Measurements from ENCODE around the gene DMD. TPM values are rescaled to one million over a fixed set of nuclear protein-coding genes. Genes with fewer than 3 reads are reported as not detected.

Gene DMD
- total and polyA plus RNA-seq, 7 donors, result 2.5 to 260 (median 183) TPM

DNA sequence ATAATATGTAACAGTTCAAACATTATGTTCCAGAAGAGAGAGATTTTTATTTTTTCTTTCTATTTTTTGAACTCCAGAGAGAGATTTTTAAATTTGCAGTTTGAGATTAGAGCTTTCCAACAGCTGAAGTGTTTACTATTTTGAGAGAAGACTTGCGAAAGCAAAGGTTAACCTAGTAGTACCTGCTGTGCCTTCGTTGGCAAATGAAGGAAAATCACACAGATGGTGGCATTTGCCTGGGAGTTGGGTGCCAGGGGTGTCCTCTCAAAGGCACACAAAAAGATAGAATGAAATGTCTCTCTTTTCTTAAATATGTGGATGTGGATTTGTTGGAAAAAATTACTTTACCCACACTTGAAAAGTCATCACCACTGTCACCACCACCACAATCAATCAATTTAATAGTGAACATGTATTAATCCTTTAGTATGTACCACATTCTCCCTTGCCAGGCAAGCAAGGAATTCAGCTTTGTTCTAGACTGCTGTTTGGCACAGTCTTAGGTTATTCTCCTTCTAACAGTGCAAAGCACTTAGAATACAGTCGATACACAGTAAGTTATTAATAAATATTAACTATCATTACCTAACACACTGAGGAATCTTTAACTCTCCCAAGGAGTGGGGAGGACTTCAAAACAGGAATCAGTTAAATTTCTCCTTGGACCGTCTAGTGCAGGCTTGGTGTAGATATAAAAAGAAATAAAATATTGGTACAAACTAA is 1301.3 kb downstream of the DMD start:
- TF ChIP-seq EP300 (IDR thresholded peaks at IDR 0.05) (no peak), POLR2A (IDR thresholded peaks at IDR 0.05) (no peak), POLR2AphosphoS5 (IDR thresholded peaks at IDR 0.05) (no peak), CTCF (IDR thresholded peaks at IDR 0.05) (no peak)
- Histone ChIP-seq H3K36me3 (no peaks in the 10 kb centered on the region), H3K4me1 (no peaks in the 10 kb centered on the region), H3K4me3 (no peak overlapping the region), H3K9me3 (no peaks in the 10 kb centered on the region), H3K27me3 (no peaks in the 10 kb centered on the region), H3K27ac (no peak overlapping the region)
- 83 to 84% methylated on average over 4 of the region's 4 CpGs for WGBS, 2 donors
- no peak for DNase-seq
- intact Hi-C loops (cut with DNase I), result no loop called here

DNA sequence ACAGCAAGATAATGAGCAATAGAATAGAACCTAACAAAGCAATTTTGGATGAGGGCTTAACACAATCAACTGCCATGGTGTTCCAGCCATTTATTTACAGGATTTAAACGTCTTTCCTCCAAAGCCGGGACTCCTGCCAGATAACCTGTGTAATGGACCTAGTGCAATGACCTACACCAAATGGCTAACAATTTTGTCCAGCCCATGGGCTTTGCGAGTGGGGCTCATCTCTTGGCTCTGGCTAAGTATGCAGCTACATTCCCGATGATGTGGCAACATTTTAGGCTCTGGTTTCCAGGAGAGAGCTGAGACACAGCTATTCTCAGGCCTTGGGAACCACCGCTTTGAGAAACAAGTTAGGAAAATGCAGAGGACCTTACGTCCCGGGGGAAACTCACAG is 1317.2 kb downstream of the DMD start:
- intact Hi-C loops (cut with DNase I), result no loop called here
- Histone ChIP-seq H3K4me1 (no peaks in the 10 kb centered on the region), H3K36me3 (no peaks in the 10 kb centered on the region), H3K27ac (no peak overlapping the region), H3K4me3 (no peak overlapping the region), H3K9me3 (no peaks in the 10 kb centered on the region), H3K27me3 (no peaks in the 10 kb centered on the region)
- TF ChIP-seq CTCF (IDR thresholded peaks at IDR 0.05) (no peak), EP300 (IDR thresholded peaks at IDR 0.05) (no peak), POLR2A (IDR thresholded peaks at IDR 0.05) (no peak), POLR2AphosphoS5 (IDR thresholded peaks at IDR 0.05) (no peak)
- no peak for DNase-seq
- WGBS, 2 donors, result 78 to 82% methylated on average over 7 of the region's 7 CpGs

GRCh38 chrX:31893525-31893924 is 1317.8 kb downstream of the DMD start:
- intact Hi-C loops (cut with DNase I), result no loop called here
- no peaks in the 10 kb centered on the region for H3K36me3 ChIP-seq
- H3K27ac ChIP-seq, result no peak overlapping the region
- no peaks in the 10 kb centered on the region for H3K4me1 ChIP-seq
- TF ChIP-seq EP300 (IDR thresholded peaks at IDR 0.05) (no peak), POLR2A (IDR thresholded peaks at IDR 0.05) (no peak), CTCF (IDR thresholded peaks at IDR 0.05) (no peak), POLR2AphosphoS5 (IDR thresholded peaks at IDR 0.05) (no peak)
- H3K27me3 ChIP-seq, result no peaks in the 10 kb centered on the region
- H3K4me3 ChIP-seq, result no peak overlapping the region
- WGBS, 2 donors, result 70 to 79% methylated on average over 4 of the region's 4 CpGs
- DNase-seq, result no peak
- H3K9me3 ChIP-seq, result no peaks in the 10 kb centered on the region

GRCh38 chrX:31889088-31889487 is 1322.3 kb downstream of the DMD start:
- intact Hi-C loops (cut with DNase I), result no loop called here
- no peak overlapping the region for H3K27ac ChIP-seq
- H3K4me1 ChIP-seq, result no peaks in the 10 kb centered on the region
- no peak for TF ChIP-seq CTCF (IDR thresholded peaks at IDR 0.05)
- no peak for TF ChIP-seq POLR2A (IDR thresholded peaks at IDR 0.05)
- no peak for TF ChIP-seq POLR2AphosphoS5 (IDR thresholded peaks at IDR 0.05)
- TF ChIP-seq EP300 (IDR thresholded peaks at IDR 0.05), result no peak
- no peak for DNase-seq
- WGBS, 2 donors, result 17 to 74% methylated on average over 2 of the region's 2 CpGs
- H3K27me3 ChIP-seq, result no peaks in the 10 kb centered on the region
- H3K4me3 ChIP-seq, result no peak overlapping the region
- no peaks in the 10 kb centered on the region for H3K36me3 ChIP-seq
- H3K9me3 ChIP-seq, result no peaks in the 10 kb centered on the region

- Histone ChIP-seq H3K4me1 (no peaks in the 10 kb centered on the region), H3K27ac (no peak overlapping the region), H3K4me3 (no peak overlapping the region), H3K36me3 (no peaks in the 10 kb centered on the region), H3K27me3 (no peaks in the 10 kb centered on the region), H3K9me3 (no peaks in the 10 kb centered on the region)
- WGBS, 2 donors, result 98 to 100% methylated on average over 2 of the region's 2 CpGs
- intact Hi-C loops (cut with DNase I), result no loop called here
- TF ChIP-seq POLR2A (IDR thresholded peaks at IDR 0.05) (no peak), EP300 (IDR thresholded peaks at IDR 0.05) (no peak), POLR2AphosphoS5 (IDR thresholded peaks at IDR 0.05) (no peak), CTCF (IDR thresholded peaks at IDR 0.05) (no peak)
- DNase-seq, result no peak
These were observed 1326.8 kb downstream of the DMD start for GRCh38 chrX:31884535-31884934.

All from sigmoid colon (tissue), 7 donors.